NCI-H128 (cell line): ENCODE data around the gene TAF4.
"Not testable (repeated sequence)": the region's sequence is repeated elsewhere in the genome, so short reads cannot be mapped to it uniquely, and the experiment has no call there.

ENCODE experiments used
- DNase-seq: peaks from one replicate; lab custom pipeline; 2025; ENCODE audit not compliant: unreplicated experiment; lab: John Stamatoyannopoulos, UW

The TAF4 gene

DNA sequence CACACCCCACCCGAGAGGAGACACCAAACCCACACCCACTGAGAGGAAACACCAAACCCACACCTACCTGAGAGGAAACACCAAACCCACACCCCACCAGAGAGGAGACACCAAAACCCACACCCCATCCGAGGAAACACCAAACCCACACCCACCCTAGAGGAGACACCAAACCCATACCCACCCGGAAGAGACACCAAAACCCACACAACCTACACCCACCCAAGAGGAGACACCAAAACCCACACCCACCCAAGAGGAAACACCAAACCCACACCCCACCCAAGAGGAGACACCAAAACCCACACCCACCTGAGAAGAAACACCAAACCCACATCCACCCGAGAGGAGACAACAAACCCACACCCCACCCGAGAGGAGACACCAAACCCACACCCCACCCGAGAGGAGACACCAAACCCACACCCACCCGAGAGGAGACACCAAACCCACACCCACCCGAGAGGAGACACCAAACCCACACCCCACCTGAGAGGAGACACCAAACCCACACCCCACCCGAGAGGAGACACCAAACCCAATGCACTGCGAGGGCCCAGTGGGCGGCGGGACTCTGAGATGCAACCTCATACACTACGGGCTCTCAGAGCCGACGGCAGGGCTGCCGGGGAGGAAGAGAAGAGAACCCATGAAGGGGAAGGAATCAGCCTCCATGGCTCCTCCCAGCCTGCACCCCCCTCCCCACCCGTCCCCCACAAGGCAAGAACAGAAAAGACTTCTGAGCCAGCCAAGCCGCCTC, 83.3 kb downstream of the TAF4 start:
- DNase-seq = no peak

DNA sequence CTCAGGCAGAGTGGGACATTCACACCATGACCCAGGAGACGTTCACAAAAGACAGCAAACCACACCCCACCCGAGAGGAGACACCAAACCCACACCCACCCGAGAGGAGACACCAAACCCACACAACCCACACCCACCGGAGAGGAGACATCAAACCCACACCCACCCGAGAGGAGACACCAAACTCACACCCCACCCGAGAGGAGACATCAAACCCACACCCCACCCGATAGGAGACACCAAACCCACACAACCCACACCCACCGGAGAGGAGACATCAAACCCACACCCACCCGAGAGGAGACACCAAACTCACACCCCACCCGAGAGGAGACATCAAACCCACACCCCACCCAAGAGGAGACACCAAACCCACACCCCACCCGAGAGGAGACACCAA, 84.0 kb downstream of the TAF4 start:
- not testable (repeated sequence) for DNase-seq

DNA sequence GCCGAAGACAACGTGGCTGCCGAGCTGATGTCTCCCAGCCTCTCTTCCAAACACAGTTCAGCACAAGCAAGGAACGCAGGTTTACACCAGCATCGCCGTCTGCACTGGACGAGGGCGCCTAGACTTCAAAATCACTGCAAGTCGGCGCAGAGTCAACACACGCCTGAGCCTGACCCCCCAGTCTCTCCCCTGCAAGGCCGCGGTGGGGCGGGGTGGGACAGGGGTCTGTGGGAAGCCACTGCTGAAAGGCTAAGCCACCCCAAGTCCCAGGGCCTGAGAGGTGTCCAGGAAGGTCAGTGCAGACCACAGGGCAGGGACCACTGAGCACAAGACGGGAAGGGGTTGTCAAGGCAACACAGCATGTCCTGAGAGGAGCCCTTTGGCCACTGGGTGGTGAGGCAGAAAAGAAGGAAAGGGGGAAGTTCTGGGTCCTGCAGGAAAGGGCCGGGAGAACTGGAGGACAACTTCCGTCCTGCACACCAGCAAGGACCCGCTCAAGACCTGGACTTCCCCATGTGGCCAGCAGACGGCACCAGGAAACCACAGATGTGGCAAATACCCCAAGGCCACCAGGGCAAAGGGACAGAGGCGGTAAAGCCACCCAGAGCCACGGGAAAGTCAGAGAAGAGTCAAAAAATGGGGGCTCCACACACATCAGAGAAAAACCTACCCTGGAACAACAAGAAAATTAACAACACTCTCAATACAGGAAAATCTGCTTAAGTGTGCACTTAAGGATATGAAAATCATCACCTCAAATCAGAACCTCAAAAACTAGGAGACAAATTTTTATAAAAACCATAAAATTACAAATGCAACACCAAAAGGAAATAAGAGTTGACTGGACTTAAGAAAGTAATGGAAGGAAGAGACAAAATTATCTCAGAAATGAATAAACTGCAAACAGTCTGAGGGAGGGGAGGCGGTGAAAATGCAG, 84.8 kb downstream of the TAF4 start:
- no peak for DNase-seq

DNA sequence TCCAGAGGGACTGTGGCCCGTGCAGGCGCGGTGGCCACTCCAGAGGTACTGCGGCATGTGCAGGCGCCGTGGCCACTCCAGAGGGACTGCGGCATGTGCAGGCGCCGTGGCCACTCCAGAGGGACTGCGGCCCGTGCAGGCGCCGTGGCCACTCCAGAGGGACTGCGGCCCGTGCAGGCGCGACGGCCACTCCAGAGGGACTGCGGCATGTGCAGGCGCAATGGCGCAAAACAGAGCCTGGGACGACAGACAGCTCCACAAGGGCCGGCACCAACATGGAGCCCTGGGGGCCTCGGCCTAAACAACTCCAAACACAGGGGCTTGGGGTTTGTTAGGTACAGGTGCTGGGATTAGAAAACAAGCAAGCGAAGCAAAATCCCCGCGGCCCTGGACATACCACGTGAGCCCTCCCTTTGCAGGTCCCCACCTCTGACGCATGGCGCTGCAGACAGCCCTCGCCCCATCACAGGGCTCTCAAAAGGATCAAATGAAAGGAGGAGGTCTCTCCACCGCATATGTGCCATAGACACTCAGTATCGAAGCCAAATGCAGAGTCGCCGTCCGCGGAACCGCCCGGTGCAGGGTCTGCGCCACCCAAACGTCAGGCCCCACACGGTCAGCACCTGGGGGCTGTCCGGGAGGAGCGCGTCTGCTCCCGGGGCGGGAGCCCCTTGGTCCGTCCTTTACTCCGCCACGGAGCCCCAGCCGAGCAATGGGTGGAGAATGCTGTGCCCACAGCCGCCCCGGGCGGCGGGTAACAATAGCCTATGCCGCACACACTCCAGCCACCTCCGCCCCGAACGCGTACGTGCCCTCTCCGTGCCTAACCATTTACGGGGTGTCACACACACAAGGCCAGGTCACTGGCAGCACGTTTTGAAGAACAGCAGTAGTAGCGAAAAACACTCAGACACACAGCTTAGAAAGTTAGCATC, 85.7 kb downstream of the TAF4 start:
- no peak for DNase-seq

DNA sequence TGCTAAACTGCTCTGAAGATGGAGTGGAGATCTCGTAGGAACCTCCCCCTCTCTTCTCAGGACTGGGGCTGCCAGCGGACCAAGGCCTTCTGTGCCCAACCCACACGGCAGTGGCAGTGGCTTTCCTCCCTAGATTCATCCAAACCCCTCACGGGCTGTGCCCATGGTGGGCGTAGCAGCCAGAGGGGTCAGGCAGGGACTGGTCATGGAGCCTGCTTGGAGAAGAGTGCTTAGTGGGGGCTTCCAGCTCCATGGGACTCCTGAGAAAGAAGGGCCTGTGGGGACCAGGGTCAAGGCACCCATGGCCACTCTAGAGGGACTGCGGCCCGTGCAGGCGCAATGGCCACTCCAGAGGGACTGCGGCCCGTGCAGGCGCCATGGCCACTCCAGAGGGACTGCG, 86.6 kb downstream of the TAF4 start:
- no peak for DNase-seq

DNA sequence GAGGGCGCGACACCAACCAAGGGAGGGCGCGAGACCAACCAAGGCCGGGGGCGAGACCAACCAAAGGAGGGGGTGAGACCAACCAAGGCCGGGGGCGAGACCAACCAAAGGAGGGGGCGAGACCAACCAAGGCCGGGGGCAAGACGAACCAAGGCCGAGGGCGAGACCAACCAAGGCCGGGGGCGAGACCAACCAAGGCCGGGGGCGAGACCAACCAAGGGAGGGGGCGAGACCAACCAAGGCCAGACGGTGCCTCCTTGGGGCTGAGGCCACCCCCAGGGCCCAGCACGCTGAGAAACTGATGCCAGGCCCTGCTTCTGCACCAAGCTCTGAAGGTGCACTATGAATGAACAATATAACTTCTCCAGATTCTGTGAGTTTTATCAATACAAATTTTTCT, 87.2 kb downstream of the TAF4 start:
- DNase-seq = no peak

DNA sequence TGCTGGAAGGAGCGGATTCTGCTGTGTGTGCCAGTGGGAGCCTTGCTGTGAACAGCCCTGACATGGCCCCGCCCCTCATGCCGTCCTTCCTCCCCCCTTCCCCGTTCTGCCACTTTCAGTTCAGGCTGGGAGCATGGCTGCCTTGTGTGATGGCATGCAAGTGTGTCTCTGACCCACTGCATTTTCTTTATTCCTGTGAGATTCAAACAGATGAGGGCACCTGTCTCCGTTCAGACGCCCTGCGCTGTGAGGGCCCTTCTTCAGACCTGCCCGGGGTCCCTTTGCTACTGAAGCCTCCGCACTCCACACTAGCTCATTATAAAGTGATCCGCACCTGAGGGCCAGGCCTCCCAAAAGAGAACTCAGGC, 88.3 kb downstream of the TAF4 start:
- no peak for DNase-seq

DNA sequence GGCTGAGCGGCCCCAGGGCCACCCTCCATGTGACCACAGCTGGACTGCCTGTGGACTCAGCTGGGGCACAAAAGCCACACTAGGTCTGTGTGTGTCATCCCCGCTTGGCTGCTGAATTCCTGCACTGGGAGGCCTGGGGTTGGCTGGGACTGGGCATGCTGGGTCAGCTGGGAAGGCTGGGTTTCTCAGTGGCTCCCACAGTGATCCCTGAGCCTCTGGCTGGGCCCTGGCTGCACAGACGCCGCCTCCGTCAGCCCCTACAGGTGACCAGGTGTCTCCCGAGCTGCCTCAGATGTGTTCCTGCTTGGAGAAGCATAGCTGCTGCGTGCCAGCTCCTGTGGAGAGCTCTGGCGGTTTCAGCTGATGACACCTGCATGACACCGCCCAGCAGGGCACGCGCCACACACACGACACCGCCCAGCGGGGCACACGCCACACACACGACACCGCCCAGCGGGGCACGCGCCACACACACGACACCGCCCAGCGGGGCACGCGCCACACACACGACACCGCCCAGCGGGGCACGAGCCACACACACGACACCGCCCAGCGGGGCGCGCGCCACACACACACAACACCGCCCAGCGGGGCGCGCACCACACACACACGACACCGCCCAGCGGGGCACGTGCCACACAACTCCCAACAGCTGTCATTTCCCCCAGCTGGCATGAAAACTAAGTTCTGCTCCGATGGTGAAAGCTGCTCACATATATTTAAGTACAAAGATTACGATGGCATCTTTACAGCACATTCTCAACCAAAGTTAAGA, 88.8 kb downstream of the TAF4 start:
- peak; percentile 77 for DNase-seq

DNA sequence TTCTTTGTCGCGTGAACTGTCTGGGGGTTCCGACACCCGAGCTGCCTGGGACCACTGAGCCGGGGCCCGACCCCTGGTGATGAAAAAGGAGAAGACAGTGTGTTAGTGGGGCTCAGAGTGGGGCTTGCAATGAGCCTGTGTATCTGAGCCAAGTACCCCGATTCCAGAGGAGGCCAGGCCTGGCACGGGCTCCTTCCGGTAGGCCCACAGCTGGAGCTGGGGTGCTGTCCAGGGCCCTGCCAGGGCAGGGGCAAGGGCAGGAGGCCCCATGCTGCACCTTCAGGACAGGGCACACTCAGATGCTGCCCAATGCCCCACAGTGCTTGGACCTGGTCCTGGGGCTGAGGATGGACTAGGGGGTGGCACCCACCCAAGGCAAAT, 89.4 kb downstream of the TAF4 start:
- DNase-seq = no peak

DNA sequence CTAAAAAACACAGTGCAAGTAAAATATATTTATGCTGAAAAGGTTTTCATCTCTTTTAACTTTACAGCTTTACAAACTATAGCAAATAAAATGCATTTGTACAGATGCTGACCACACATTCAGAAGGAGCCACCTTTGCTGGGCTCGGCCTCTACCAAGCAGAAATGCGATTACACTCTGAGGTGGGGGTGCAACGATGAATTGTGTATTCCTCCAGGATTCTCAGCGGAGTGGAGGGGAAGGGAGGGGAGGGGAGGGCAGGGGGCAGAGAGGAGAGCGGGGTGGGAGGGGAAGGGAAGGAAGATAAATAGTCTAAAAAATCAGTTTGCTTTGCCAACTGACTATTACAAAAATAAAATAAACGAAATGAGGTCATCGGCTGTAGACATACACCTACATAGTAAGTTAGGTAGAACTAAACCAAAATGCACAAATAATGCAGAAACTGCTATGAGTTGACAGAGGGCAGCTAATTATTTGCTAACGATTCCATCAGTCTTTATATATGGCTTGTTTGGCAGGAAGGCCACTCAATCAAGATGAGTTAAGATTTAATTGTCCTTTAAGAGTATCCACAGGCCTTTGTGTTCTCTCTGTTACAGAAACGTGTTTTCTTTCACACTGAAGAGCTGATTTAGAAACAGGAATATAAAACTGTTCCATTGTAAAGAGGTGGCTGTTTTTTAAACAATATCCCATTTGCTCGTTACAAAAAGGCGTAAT, 90.1 kb downstream of the TAF4 start:
- no peak for DNase-seq

DNA sequence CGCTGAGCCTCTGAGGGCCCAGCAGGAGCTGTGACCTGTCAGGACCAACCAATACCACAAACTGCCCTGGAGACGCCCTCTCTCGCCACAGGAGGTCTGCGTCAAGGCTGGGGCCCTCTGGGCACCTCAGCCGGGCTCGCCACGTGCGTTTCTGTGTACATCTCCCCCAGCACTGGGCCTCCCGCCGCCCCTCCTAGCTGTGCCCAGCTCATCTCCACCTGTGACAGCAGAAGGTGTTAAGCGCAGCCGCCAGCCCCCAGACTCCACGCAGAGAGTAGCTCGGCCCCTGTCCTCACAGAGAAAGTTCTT, 91.4 kb downstream of the TAF4 start:
- DNase-seq = no peak

DNA sequence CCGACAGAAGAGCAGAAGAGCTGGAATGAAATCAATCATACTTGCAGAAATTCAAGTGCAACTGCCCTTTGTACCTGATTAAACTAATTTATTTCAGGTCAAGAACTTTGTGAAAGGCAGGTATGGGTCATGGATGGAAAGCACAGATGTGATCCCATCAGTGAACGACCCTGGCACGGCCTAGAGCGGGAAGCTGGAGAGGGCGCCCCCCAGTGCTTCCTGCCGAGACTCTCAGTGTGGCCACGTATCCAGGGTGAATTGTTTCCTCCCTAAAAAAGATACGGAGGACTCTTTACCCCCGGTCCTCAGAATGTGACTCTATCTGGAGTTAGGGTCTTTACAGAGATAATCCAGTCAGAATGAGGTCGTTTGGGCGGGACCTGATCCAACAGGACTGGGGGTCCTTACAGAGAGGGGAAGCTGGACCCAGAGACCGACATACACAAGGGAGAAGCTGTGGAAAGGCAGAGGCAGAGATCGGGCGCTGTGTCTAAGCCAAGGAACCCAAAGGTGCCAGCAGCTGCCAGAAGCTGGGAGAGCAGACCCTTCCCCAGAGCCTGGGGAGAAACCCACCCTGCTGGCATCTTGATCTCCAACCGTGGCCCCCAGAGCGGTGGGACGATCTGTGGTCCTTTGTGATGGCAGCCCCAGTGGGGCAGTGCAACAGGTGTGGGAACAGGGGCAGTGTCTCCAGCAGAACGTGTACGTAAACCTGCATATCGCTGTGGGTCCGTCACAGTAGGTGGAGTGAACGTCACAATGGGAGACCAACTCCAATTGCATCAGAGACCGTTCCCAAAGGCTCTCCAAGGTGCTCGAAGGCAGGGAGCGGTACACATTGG, 91.9 kb downstream of the TAF4 start:
- no peak for DNase-seq

DNA sequence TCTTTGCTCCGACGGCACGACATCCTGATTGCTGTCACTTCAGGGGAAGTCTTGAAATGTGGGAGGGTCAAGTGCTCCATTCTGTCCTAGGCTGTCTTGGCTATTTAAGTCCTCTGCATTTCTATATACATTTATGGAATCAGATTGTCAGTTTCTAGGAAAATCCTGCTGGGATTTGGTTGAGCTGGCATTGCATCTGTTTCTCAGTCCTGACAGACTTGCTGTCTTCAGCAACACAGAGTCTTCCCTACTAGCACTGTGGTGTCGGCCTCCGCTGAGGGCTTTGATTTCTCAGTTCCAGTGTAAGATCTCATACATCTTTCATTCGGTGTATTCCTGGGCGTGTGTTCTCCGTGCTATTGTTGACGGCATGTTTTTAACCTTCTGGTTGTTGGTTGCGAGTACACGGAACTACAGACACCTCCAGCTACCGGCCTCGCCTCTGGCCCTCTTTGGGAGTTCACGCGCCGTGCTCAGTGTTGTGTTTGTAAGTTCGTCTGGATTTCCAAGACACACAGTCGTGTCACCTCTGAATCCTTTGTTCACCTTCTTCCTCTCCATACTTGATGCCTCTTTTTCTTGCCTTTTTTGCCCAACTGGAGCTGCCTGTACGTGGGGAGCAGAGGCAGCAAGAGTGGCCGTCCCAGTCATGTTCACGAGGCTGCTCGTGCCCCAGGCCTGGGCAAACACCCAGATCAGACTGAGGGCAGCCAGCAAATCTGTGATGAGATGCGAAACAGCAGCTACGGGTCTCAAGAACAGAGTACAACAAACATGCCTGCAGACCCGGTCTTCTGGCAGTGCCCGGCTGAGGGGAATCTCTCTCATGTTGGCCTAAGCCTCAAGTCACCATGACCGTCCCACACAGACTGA, 92.8 kb downstream of the TAF4 start:
- DNase-seq = no peak

DNA sequence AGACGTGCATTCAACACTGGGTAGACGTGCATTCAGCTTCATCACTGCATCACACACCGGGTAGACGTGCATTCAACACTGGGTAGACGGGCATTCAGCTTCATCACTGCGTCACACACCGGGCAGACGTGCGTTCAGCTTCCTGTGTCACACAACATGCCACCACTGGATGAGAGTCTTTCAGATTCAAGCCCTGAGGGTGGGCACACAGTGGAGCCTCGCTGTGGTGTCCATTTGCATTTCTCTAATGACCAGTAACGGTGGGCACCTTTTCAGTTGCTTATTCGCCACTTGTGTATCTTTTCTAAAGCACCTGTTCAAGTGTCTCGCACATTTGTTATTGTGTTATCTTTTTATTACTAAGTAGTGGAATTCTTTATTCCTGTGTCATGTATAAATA, 94.1 kb downstream of the TAF4 start:
- DNase-seq = not testable (repeated sequence)

DNA sequence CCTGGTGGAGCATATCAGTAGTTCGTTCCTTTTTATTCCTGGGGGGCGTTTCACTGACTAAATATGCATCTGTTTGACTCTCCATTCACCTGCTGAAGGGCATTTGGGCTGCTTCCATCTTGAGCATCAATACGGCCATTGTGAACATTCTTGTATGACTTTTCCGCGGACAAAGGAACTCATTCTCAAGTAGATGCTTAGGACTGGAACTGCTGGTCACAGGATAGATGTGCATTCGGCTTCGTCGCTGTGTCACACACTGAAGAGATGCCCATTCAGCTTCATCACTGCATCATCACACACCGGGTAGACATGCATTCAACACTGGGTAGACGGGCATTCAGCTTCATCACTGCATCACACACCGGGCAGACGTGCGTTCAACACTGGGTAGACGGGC, 95.3 kb downstream of the TAF4 start:
- no peak for DNase-seq

DNA sequence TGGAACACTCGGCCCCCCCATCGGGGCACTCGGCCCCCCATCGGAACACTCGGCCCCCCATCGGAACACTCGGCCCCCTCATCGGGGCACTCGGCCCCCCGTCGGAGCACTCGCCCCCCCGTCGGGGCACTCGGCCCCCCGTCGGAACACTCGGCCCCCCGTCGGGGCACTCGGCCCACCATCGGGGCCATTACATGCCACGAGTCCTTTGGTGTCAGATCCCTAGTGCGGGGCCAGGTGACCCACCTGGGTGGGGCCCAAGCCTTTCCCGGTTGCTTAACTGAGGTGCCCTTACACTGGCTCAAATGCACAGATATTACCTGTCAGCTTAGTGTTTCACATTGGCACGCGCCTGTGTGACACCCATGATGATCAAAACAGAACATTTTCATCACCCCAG, 95.9 kb downstream of the TAF4 start:
- DNase-seq = no peak

DNA sequence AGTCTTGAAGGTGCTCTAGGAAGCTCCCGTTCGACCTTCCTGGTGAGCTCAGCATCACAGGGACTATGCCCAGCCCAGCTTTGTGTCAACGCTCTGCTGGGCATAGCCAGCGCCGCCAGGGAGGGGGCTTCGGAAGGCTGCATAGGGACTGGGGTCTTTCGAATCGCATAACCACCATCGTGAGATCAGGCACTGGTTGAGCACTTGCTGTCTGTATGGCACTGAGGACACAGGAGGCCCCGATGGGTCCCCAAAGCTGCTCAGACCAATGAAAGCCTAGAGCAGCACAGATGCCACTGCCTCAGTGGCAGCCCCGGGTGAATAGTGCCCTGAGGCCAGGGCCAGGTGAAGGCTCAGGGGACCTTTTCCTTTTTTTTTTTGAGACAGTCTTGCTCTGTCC, 96.7 kb downstream of the TAF4 start:
- no peak for DNase-seq
